IMR-90 (cell line): ENCODE data around the gene FSTL5. TPM values are rescaled to one million over a fixed set of nuclear protein-coding genes. Genes with fewer than 3 reads are reported as not detected.

Source experiments
- ATAC-seq: fragments of 200-7000 bp; cut with Tn5 transposase; 2 replicates; pipeline ENCODE4 v1.9.1; 2020; ENCODE audit warnings: low read depth, mild to moderate bottlenecking, moderate library complexity
- BruUV-seq: library from RNA; stranded (reverse); fragments of 400-500 nt; replicated peaks from 2 replicates; lab custom pipeline; 2021; lab: Mats Ljungman, UMichigan
- CTCF ChIA-PET: fragments of 300-600 bp; formaldehyde crosslinking; extraction: SDS; loops from one replicate; lab custom pipeline; 2021; ENCODE audit warnings: antibody characterized with exemption; lab: Yijun Ruan, JAX
- POLR2A ChIA-PET: fragments of 300-600 bp; sonication (Branson Sonifier 250); formaldehyde crosslinking; loops from one replicate; lab custom pipeline; 2022; ENCODE audit warnings: antibody characterized with exemption; ENCODE audit not compliant: unreplicated experiment; lab: Charles Lee
- DNase-seq: peaks from one replicate; pipeline ENCODE4 v3.0.0; 2013
- H2AFZ ChIP-seq: replicated peaks from 2 replicates; pipeline ENCODE3; 2013; ENCODE audit warnings: low read length, mild to moderate bottlenecking; ENCODE audit not compliant: poor library complexity
- H2AK5ac ChIP-seq: 2 replicates; pipeline ENCODE4 v1.6.1; 2013; ENCODE audit warnings: low read depth, low read length, inconsistent platforms
- H2AK9ac ChIP-seq: replicated peaks from 2 replicates; pipeline ENCODE3; 2013; ENCODE audit warnings: mild to moderate bottlenecking, low read depth, low read length, moderate library complexity; ENCODE audit not compliant: poor library complexity
- H2BK120ac ChIP-seq: 2 replicates; pipeline ENCODE4 v1.6.1; 2013; ENCODE audit warnings: low read depth, low read length, inconsistent platforms
- H2BK15ac ChIP-seq: 3 replicates; pipeline ENCODE4 v1.6.1; 2013; ENCODE audit warnings: low read depth, low read length, inconsistent platforms
- H2BK20ac ChIP-seq: 2 replicates; pipeline ENCODE4 v1.6.1; 2013; ENCODE audit warnings: low read depth, mild to moderate bottlenecking, inconsistent platforms, low read length, moderate library complexity
- H2BK5ac ChIP-seq: 2 replicates; pipeline ENCODE4 v1.6.1; 2013; ENCODE audit warnings: mild to moderate bottlenecking, low read depth, low read length, inconsistent platforms; ENCODE audit not compliant: poor library complexity, severe bottlenecking
- H3K14ac ChIP-seq: replicated peaks from 2 replicates; pipeline ENCODE4 v1.6.1; 2013; ENCODE audit warnings: low read depth, low read length, inconsistent platforms
- H3K18ac ChIP-seq: 2 replicates; pipeline ENCODE4 v1.6.1; 2013; ENCODE audit warnings: low read depth, low read length, control low read depth
- H3K23ac ChIP-seq: 2 replicates; pipeline ENCODE4 v1.6.1; 2013; ENCODE audit warnings: low read depth, low read length, inconsistent platforms
- H3K27ac ChIP-seq: 2 replicates; pipeline ENCODE4 v1.5.1; 2013; ENCODE audit warnings: mild to moderate bottlenecking, control low read depth, low read length; ENCODE audit not compliant: insufficient read depth
- H3K27me3 ChIP-seq: 2 replicates; pipeline ENCODE4 v1.6.1; 2013; ENCODE audit warnings: low read length; ENCODE audit not compliant: control insufficient read depth, insufficient read depth
- H3K36me3 ChIP-seq: 2 replicates; pipeline ENCODE4 v1.6.1; 2013; ENCODE audit warnings: low read length, mixed read lengths; ENCODE audit not compliant: control insufficient read depth, insufficient read depth
- H3K4ac ChIP-seq: 2 replicates; pipeline ENCODE4 v1.6.1; 2013; ENCODE audit warnings: low read depth, low read length, inconsistent platforms
- H3K4me1 ChIP-seq: 2 replicates; pipeline ENCODE4 v1.6.1; 2013; ENCODE audit warnings: low read length, mixed read lengths; ENCODE audit not compliant: control insufficient read depth, insufficient read depth
- H3K4me2 ChIP-seq: 2 replicates; pipeline ENCODE4 v1.6.1; 2013; ENCODE audit warnings: low read depth, mild to moderate bottlenecking, control low read depth, low read length, moderate library complexity
- H3K4me3 ChIP-seq: 2 replicates; pipeline ENCODE4 v1.5.1; 2013; ENCODE audit warnings: low read depth, mild to moderate bottlenecking, control low read depth, low read length, moderate library complexity; ENCODE audit not compliant: insufficient read depth
- H3K56ac ChIP-seq: 2 replicates; pipeline ENCODE4 v1.6.1; 2013; ENCODE audit warnings: low read length, inconsistent platforms; ENCODE audit not compliant: insufficient read depth; ENCODE audit errors: extremely low read depth
- H3K79me1 ChIP-seq, 2 experiments: 2 replicates each; pipeline ENCODE4 v1.6.1; 2013; ENCODE audit warnings: low read length in 2 of 2, inconsistent platforms in 1 of 2, low read depth in 1 of 2
- H3K9ac ChIP-seq: 2 replicates; pipeline ENCODE4 v1.6.1; 2013; ENCODE audit warnings: low read depth, low read length, control low read depth
- H3K9me1 ChIP-seq: 2 replicates; pipeline ENCODE4 v1.6.1; 2013; ENCODE audit warnings: low read length, inconsistent platforms; ENCODE audit not compliant: insufficient read depth
- H3K9me3 ChIP-seq: 2 replicates; pipeline ENCODE4 v1.6.1; 2013; ENCODE audit warnings: low read length; ENCODE audit not compliant: control insufficient read depth, insufficient read depth
- H4K20me1 ChIP-seq: 2 replicates; pipeline ENCODE4 v1.6.1; 2013; ENCODE audit warnings: low read length, inconsistent platforms; ENCODE audit not compliant: insufficient read depth
- H4K5ac ChIP-seq: 2 replicates; pipeline ENCODE4 v1.6.1; 2013; ENCODE audit warnings: mild to moderate bottlenecking, low read depth, low read length, control low read depth
- H4K8ac ChIP-seq, 2 experiments: 2 replicates each; pipeline ENCODE4 v1.6.1; 2013; ENCODE audit warnings: low read depth in 2 of 2, low read length in 2 of 2, control low read depth in 1 of 2, inconsistent platforms in 1 of 2
- H4K91ac ChIP-seq: 2 replicates; pipeline ENCODE4 v1.6.1; 2013; ENCODE audit warnings: low read depth, low read length, inconsistent platforms; ENCODE audit not compliant: insufficient read depth
- CHD1 ChIP-seq: IDR thresholded peaks from 2 replicates; pipeline ENCODE4 v1.6.1; 2012; ENCODE audit warnings: low read depth, low read length, improper control_type of control experiment
- MAZ ChIP-seq: IDR thresholded peaks from 2 replicates; pipeline ENCODE4 v1.6.1; 2012; ENCODE audit warnings: low read depth, mild to moderate bottlenecking, low read length, improper control_type of control experiment, moderate library complexity, borderline replicate concordance
- MXI1 ChIP-seq: IDR thresholded peaks from 2 replicates; pipeline ENCODE4 v1.6.1; 2012; ENCODE audit warnings: low read depth, mild to moderate bottlenecking, low read length, moderate library complexity, borderline replicate concordance
- RFX5 ChIP-seq: IDR thresholded peaks from 2 replicates; pipeline ENCODE4 v1.8.0; 2012; ENCODE audit warnings: low read depth, mild to moderate bottlenecking, low read length, moderate library complexity
- SMC3 ChIP-seq: fragments of 150-350 bp; IDR thresholded peaks from 2 replicates; pipeline ENCODE4 v1.6.1; 2016; ENCODE audit warnings: low read depth, mild to moderate bottlenecking, antibody characterized with exemption, low read length, moderate library complexity
- WGBS, 2 experiments: methylation state at CpG; one replicate each; pipeline versions ENCODE4 v1.1.5 to v1.1.7; 2013; ENCODE audit warnings: missing lambda C conversion rate in 2 of 2; ENCODE audit not compliant: insufficient read length in 1 of 2; ENCODE audit errors: extremely low coverage in 2 of 2; 5-methylcytosine and 5-hydroxymethylcytosine counted together
- dilution Hi-C: fragments of 300-500 bp; cut with HindIII; formaldehyde crosslinking; loops from one replicate; pipeline ENCODE4 v1.14.3; 2018; ENCODE audit warnings: low sequenced_read_pairs; ENCODE audit not compliant: unreplicated experiment
- in situ Hi-C: fragments of 300-500 bp; cut with MboI; formaldehyde crosslinking; loops from 3 replicates; pipeline ENCODE4 v1.14.3; 2019; ENCODE audit warnings: low sequenced_read_pairs, inconsistent platforms, mixed read lengths
- intact Hi-C: fragments of 100-400 bp; cut with micrococcal nuclease; formaldehyde crosslinking; loops from 2 replicates; pipeline ENCODE4 v1.10.0; 2022
- polyA plus RNA-seq, 3 experiments: library from polyadenylated mRNA; depleted of rRNA; stranded (reverse); fragments of >200 nt; gene quantifications; 2 replicates each; pipeline ENCODE4 v1.2.3, GENCODE V29; 2012; ENCODE audit warnings: low replicate concordance in 1 of 3
- total RNA-seq: library from RNA; depleted of rRNA; stranded (reverse); fragments of >200 nt; gene quantifications from 2 replicates; pipeline ENCODE4 v1.2.3, GENCODE V29; 2012

The FSTL5 gene
- total and polyA plus RNA-seq, 2 of the 4 experiments (the other 2 are of a cell fraction) = under 0.01 TPM; not detected in 1

DNA sequence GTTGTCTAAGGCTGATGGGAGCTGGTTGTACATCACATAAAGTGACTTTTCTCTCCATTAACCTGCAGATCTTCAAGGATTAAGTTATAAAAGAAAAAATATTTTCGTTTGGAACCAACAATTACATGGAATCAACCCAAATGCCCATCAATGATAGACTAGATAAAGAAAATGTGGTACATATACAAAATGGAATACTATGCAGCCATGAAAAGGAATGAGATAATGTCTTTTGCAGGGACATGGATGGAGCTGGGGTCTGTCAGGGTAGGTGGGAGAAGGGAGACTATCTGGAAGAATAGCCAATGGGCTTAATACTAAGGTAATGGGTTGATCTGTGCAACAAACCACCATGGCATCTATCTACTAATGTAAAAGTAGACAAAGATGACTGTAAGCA lies 313.2 kb downstream of the FSTL5 start:
- H3K4me2 ChIP-seq = no peak overlapping the region
- no peaks in the 10 kb centered on the region for H3K27me3 ChIP-seq
- H2BK120ac ChIP-seq = no peak overlapping the region
- ChIA-PET CTCF (no interaction called here), POLR2A (no interaction called here)
- no peak overlapping the region for H4K8ac ChIP-seq
- H4K20me1 ChIP-seq = no peaks in the 10 kb centered on the region
- TF ChIP-seq SMC3 (no peak), CHD1 (no peak), RFX5 (no peak), MAZ (no peak), MXI1 (no peak)
- H3K4ac ChIP-seq = no peak overlapping the region
- H3K18ac ChIP-seq = no peak overlapping the region
- WGBS, 2 experiments = no CpG with 5 or more reads among the region's 1 CpG
- no peak overlapping the region for H3K56ac ChIP-seq
- no peaks in the 10 kb centered on the region for H3K4me1 ChIP-seq
- H4K5ac ChIP-seq = no peak overlapping the region
- intact Hi-C loops (no loop called here), in situ Hi-C loops (no loop called here), dilution Hi-C loops (no loop called here)
- H3K36me3 ChIP-seq = no peaks in the 10 kb centered on the region
- H4K91ac ChIP-seq = no peak overlapping the region
- no peaks in the 10 kb centered on the region for H3K9me3 ChIP-seq
- no peak overlapping the region for H2AFZ ChIP-seq
- no peak overlapping the region for H3K23ac ChIP-seq
- H3K9me1 ChIP-seq = no peaks in the 10 kb centered on the region
- H2AK5ac ChIP-seq = no peak overlapping the region
- H3K27ac ChIP-seq = no peak overlapping the region
- no peak overlapping the region for H3K14ac ChIP-seq
- no peaks in the 10 kb centered on the region for H3K79me1 ChIP-seq
- no peak overlapping the region for H3K9ac ChIP-seq
- ATAC-seq (no peak), DNase-seq (no peak)
- H2BK20ac ChIP-seq = no peak overlapping the region
- no peak overlapping the region for H2AK9ac ChIP-seq
- no peak overlapping the region for H2BK15ac ChIP-seq
- H3K4me3 ChIP-seq = no peak overlapping the region
- BruUV-seq = no TSS peak
- no peak overlapping the region for H2BK5ac ChIP-seq
